PFSK-1 (cell line): ENCODE data around the gene ATXN1.

Experiments
- FOXP2 ChIP-seq: optimal IDR thresholded peaks from 2 replicates; pipeline ENCODE3; 2011; ENCODE audit warnings: borderline replicate concordance, control low read depth, inconsistent platforms; ENCODE audit not compliant: insufficient read depth; ENCODE audit errors: extremely low read length, extremely low read depth
- POLR2AphosphoS5 ChIP-seq: IDR thresholded peaks from 2 replicates; pipeline ENCODE4 v1.6.1; 2012; ENCODE audit warnings: low read depth, mild to moderate bottlenecking, control low read depth, low read length, moderate library complexity
- SIN3A ChIP-seq: IDR thresholded peaks from 2 replicates; pipeline ENCODE4 v1.6.1; 2012; ENCODE audit warnings: mild to moderate bottlenecking, low read length, moderate library complexity, borderline replicate concordance; ENCODE audit not compliant: insufficient read depth
- TAF1 ChIP-seq: IDR thresholded peaks from 2 replicates; pipeline ENCODE4 v1.6.1; 2012; ENCODE audit warnings: low read length, control low read depth, borderline replicate concordance; ENCODE audit not compliant: insufficient read depth
- TF ChIP-seq, protein P1 (sequence below), 2 experiments: IDR thresholded peaks; 2 replicates each; pipeline versions ENCODE4 v1.6.1 to v1.8.0; 2011 to 2012; ENCODE audit warnings: low read depth in 2 of 2, low read length in 2 of 2, control low read depth in 1 of 2, inconsistent platforms in 1 of 2, mild to moderate bottlenecking in 1 of 2, moderate library complexity in 1 of 2; ENCODE audit not compliant: insufficient read depth in 1 of 2

ATXN1 gene

DNA sequence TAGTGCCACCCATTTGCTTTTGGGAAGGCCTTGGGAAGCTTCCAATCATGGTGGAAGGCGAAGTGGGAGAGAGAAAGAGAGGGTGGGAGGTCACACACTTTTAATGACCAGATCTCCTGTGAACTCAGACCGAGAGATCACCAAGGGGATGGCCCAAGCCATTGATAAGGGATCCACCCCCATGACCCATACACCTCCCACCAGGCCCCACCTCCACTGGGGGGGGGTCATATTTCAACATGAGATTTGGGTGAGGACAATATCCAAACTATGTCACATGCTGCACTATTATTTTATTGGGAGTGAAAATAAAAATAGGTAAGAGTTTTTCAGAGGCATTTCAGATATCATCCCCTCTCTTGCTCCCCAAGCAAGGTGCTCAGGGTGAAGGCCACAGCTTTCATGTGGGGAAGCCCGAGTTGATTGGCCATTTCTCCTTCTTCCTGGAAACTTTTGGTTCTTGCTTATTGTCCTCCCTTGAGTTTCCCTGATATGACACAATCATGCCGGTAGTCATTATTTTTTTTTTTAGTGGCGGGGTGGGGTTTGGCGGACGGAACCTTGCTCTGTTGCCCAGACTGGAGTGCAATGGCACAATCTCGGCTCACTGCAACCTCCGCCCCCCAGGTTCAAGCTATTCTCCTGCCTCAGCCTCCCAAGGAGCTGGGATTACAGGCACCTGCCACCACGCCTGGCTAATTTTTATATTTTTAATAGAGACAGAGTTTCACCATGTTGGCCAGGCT is 507.7 kb downstream of the ATXN1 start:
- no peak for TF ChIP-seq POLR2AphosphoS5
- no peak for TF ChIP-seq TAF1
- no peak for TF ChIP-seq FOXP2
- TF ChIP-seq, protein P1, sequence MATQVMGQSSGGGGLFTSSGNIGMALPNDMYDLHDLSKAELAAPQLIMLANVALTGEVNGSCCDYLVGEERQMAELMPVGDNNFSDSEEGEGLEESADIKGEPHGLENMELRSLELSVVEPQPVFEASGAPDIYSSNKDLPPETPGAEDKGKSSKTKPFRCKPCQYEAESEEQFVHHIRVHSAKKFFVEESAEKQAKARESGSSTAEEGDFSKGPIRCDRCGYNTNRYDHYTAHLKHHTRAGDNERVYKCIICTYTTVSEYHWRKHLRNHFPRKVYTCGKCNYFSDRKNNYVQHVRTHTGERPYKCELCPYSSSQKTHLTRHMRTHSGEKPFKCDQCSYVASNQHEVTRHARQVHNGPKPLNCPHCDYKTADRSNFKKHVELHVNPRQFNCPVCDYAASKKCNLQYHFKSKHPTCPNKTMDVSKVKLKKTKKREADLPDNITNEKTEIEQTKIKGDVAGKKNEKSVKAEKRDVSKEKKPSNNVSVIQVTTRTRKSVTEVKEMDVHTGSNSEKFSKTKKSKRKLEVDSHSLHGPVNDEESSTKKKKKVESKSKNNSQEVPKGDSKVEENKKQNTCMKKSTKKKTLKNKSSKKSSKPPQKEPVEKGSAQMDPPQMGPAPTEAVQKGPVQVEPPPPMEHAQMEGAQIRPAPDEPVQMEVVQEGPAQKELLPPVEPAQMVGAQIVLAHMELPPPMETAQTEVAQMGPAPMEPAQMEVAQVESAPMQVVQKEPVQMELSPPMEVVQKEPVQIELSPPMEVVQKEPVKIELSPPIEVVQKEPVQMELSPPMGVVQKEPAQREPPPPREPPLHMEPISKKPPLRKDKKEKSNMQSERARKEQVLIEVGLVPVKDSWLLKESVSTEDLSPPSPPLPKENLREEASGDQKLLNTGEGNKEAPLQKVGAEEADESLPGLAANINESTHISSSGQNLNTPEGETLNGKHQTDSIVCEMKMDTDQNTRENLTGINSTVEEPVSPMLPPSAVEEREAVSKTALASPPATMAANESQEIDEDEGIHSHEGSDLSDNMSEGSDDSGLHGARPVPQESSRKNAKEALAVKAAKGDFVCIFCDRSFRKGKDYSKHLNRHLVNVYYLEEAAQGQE (IDR thresholded peaks at IDR 0.05; ENCODE audit: insufficient read depth in 1 of 2, low read depth in 2 of 2, low read length in 2 of 2), result no peak
- TF ChIP-seq SIN3A, result no peak

DNA sequence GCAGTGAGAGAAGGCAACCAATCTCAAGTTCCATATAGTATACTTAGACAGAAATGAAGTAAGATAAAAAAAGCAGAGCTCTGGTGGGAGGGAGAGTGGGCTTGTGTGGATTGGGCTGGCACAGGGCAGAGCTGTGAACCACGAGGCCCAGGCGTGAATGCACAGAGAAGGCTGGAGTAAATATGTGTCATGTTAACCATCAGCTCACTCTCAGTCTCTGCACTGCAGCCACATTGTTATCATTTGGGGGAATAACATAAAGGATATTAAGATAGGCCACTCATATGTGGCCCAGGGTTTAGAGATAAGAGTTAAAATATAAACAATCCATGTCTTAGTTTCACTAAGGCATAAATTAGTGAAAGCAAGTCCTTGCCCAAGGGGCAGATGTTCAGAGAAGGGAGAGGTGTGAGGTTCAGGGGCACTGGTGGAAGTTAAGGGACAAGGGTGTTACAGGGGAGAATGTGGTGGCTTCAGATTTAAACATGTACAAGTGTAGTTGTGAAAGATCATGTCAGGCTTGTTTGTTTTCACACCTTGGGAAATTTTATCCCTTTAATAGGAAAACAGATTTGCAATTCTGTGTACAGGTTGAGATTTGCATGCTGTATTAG is 508.5 kb downstream of the ATXN1 start:
- no peak for TF ChIP-seq TAF1
- no peak for TF ChIP-seq POLR2AphosphoS5
- no peak for TF ChIP-seq SIN3A
- TF ChIP-seq FOXP2, result no peak
- TF ChIP-seq, protein P1 (IDR thresholded peaks at IDR 0.05; ENCODE audit: insufficient read depth in 1 of 2, low read depth in 2 of 2, low read length in 2 of 2), result no peak

- TF ChIP-seq, protein P1 (IDR thresholded peaks at IDR 0.05; ENCODE audit: insufficient read depth in 1 of 2, low read depth in 2 of 2, low read length in 2 of 2), result no peak
- no peak for TF ChIP-seq TAF1
- TF ChIP-seq POLR2AphosphoS5, result no peak
- no peak for TF ChIP-seq SIN3A
- no peak for TF ChIP-seq FOXP2
These were observed 509.6 kb downstream of the ATXN1 start for GRCh38 chr6:16251706-16252105.

DNA sequence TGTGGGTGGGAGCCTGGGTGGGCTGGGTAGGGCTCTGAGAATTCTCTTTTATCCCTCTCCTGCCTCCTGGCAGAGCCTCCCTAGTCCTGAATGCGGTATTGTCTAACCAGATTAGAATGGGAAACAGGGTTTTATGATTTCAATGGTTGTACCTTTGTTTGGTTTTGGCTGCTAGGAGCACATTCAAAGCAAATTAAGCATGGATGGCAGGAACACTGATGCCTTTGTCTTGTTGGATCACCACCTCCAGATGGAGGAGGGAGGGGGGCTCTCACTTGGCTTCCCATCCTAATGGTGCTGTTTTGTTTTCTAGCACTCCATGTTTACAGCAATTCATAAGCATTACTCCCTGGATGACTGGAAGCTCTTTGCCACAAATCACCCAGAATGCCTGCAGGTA is 511.3 kb downstream of the ATXN1 start:
- TF ChIP-seq TAF1, result no peak
- TF ChIP-seq, protein P1 (IDR thresholded peaks at IDR 0.05; ENCODE audit: insufficient read depth in 1 of 2, low read depth in 2 of 2, low read length in 2 of 2), result no peak
- no peak for TF ChIP-seq POLR2AphosphoS5
- no peak for TF ChIP-seq SIN3A
- no peak for TF ChIP-seq FOXP2
